Suprapubic skin (tissue), 4 donors: ENCODE results near the gene FEV. TPM values are rescaled to one million over a fixed set of nuclear protein-coding genes. Genes with fewer than 3 reads are reported as not detected.

Experiments
- DNase-seq, 2 donors: peaks; one replicate each; pipeline ENCODE4 v3.0.0-alpha.2; 2019; ENCODE audit warnings: low spot score in 2 of 2
- H3K27ac ChIP-seq: fragments of 200-600 bp; sonication (generic); one replicate; pipeline ENCODE4 v1.5.1; 2019
- H3K27me3 ChIP-seq: fragments of 200-600 bp; sonication (generic); one replicate; pipeline ENCODE4 v1.5.1; 2019
- H3K36me3 ChIP-seq: fragments of 200-600 bp; sonication (generic); one replicate; pipeline ENCODE4 v1.5.1; 2019
- H3K4me1 ChIP-seq: fragments of 200-600 bp; sonication (generic); one replicate; pipeline ENCODE4 v1.5.1; 2019
- H3K4me3 ChIP-seq: fragments of 200-600 bp; sonication (generic); one replicate; pipeline ENCODE4 v1.5.1; 2019; ENCODE audit warnings: mild to moderate bottlenecking
- H3K9me3 ChIP-seq: fragments of 200-600 bp; sonication (generic); one replicate; pipeline ENCODE4 v1.5.1; 2019
- EP300 ChIP-seq: sonication (generic); formaldehyde crosslinking; IDR thresholded peaks from one replicate; pipeline ENCODE4 v1.6.1; 2017; ENCODE audit warnings: antibody characterized with exemption
- POLR2A ChIP-seq, 2 donors: fragments of 450-650 bp; IDR thresholded peaks; one replicate each; pipeline ENCODE4 v1.6.1; 2017; ENCODE audit warnings: antibody characterized with exemption in 2 of 2, mild to moderate bottlenecking in 2 of 2, moderate library complexity in 2 of 2
- POLR2AphosphoS5 ChIP-seq, 3 donors: sonication (generic); formaldehyde crosslinking; IDR thresholded peaks; one replicate each; pipeline ENCODE4 v1.6.1; 2017; ENCODE audit warnings: antibody characterized with exemption in 3 of 3
- WGBS: methylation state at CpG from one replicate; pipeline ENCODE4 v1.1.5; 2018; 5-methylcytosine and 5-hydroxymethylcytosine counted together
- total RNA-seq, 4 donors: library from RNA; depleted of rRNA; stranded (reverse); fragments of >200 nt; gene quantifications; one replicate each; pipeline ENCODE4 v1.1.0, GENCODE V29; 2016
- TF ChIP-seq, protein P1 (sequence below), 2 donors: fragments of 200-600 bp in 1 of 2; fragments of 450-650 bp in 1 of 2; sonication (generic) in 1 of 2; IDR thresholded peaks; one replicate each; pipeline ENCODE4 v1.5.1; 2016 to 2019; ENCODE audit warnings: antibody characterized with exemption in 2 of 2, mild to moderate bottlenecking in 1 of 2, moderate library complexity in 1 of 2

The FEV gene
- total RNA-seq, 4 donors from 2014 or later = not detected

DNA sequence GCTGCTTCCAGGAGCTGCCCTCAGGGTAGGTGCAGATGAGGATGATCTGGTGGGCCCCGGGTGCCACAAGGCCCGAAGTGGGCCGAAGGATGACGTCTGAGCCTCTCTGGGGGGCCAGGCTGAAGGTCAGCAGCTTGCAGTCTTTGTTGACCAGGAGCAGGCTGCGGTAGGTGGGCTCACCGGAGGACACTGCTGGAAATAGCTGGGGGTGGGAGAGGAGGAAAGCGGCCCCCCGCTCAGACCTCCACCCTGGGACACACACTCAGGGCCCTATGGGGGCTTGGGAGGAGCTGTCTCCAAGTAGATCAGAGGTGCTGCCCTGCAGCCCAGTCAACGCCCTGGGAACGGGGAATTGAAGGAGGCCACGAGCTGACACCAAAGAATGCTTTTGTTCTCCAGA is 39.1 kb upstream of the FEV start:
- 71% methylated on average over 10 of the region's 11 CpGs for WGBS
- Histone ChIP-seq H3K36me3 (no peaks in the 10 kb centered on the region), H3K27me3 (peaks cover 11% of the 10 kb centered on the region), H3K4me1 (no peaks in the 10 kb centered on the region), H3K27ac (no peak overlapping the region), H3K4me3 (no peak overlapping the region), H3K9me3 (no peaks in the 10 kb centered on the region)
- TF ChIP-seq POLR2A (IDR thresholded peaks at IDR 0.05) (no peak), POLR2AphosphoS5 (IDR thresholded peaks at IDR 0.05) (no peak), EP300 (no peak)
- TF ChIP-seq, protein P1, sequence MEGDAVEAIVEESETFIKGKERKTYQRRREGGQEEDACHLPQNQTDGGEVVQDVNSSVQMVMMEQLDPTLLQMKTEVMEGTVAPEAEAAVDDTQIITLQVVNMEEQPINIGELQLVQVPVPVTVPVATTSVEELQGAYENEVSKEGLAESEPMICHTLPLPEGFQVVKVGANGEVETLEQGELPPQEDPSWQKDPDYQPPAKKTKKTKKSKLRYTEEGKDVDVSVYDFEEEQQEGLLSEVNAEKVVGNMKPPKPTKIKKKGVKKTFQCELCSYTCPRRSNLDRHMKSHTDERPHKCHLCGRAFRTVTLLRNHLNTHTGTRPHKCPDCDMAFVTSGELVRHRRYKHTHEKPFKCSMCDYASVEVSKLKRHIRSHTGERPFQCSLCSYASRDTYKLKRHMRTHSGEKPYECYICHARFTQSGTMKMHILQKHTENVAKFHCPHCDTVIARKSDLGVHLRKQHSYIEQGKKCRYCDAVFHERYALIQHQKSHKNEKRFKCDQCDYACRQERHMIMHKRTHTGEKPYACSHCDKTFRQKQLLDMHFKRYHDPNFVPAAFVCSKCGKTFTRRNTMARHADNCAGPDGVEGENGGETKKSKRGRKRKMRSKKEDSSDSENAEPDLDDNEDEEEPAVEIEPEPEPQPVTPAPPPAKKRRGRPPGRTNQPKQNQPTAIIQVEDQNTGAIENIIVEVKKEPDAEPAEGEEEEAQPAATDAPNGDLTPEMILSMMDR (IDR thresholded peaks at IDR 0.05) = no peak
- DNase-seq = no peak

GRCh38 chr2:219023045-219023605 is 38.1 kb upstream of the FEV start:
- Histone ChIP-seq H3K4me1 (no peaks in the 10 kb centered on the region), H3K27me3 (peaks cover 11% of the 10 kb centered on the region), H3K4me3 (no peak overlapping the region), H3K9me3 (no peaks in the 10 kb centered on the region), H3K36me3 (no peaks in the 10 kb centered on the region), H3K27ac (no peak overlapping the region)
- no peak for DNase-seq
- TF ChIP-seq POLR2AphosphoS5 (IDR thresholded peaks at IDR 0.05) (no peak), EP300 (no peak), POLR2A (IDR thresholded peaks at IDR 0.05) (no peak)
- TF ChIP-seq, protein P1 (IDR thresholded peaks at IDR 0.05) = no peak
- 80% methylated on average over 12 of the region's 12 CpGs for WGBS

GRCh38 chr2:219022616-219023015 is 37.6 kb upstream of the FEV start:
- Histone ChIP-seq H3K9me3 (no peaks in the 10 kb centered on the region), H3K27me3 (peaks cover 11% of the 10 kb centered on the region), H3K36me3 (no peaks in the 10 kb centered on the region), H3K27ac (no peak overlapping the region), H3K4me3 (no peak overlapping the region), H3K4me1 (no peaks in the 10 kb centered on the region)
- TF ChIP-seq EP300 (no peak), POLR2AphosphoS5 (IDR thresholded peaks at IDR 0.05) (no peak), POLR2A (IDR thresholded peaks at IDR 0.05) (no peak)
- TF ChIP-seq, protein P1 (IDR thresholded peaks at IDR 0.05) = no peak
- no peak for DNase-seq
- WGBS = 95% methylated on average over 5 of the region's 5 CpGs

GRCh38 chr2:219022041-219022440 is 37.1 kb upstream of the FEV start:
- no peak for DNase-seq
- TF ChIP-seq, protein P1 (IDR thresholded peaks at IDR 0.05) = no peak
- no peak for TF ChIP-seq POLR2A (IDR thresholded peaks at IDR 0.05)
- no peak for TF ChIP-seq EP300
- TF ChIP-seq POLR2AphosphoS5 (IDR thresholded peaks at IDR 0.05) = no peak
- Histone ChIP-seq H3K4me1 (no peaks in the 10 kb centered on the region), H3K4me3 (no peak overlapping the region), H3K27ac (no peak overlapping the region), H3K27me3 (peaks cover 11% of the 10 kb centered on the region), H3K9me3 (no peaks in the 10 kb centered on the region), H3K36me3 (no peaks in the 10 kb centered on the region)
- 86% methylated on average over 12 of the region's 12 CpGs for WGBS

DNA sequence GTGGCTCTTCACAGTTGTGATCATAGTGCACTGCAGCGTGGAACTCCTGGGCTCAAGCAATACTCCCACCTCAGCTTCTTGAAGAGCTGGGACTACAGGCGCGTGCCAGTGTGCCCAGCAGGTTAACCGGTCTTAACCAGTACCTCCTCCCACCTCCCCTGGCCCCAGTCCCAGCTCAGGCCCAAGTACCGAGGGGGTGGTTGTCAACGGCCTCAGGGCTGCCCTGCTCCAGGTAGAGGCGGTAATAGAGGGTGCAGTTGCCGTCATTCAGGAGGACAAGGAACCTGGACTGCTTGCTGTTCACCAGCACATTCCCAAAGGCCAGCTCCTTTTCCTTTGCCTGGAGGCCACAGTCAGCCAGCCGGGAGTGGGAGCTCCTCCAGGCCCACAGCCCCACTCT is 36.6 kb upstream of the FEV start:
- no peak overlapping the region for H3K27ac ChIP-seq
- H3K4me1 ChIP-seq = no peaks in the 10 kb centered on the region
- no peaks in the 10 kb centered on the region for H3K9me3 ChIP-seq
- no peaks in the 10 kb centered on the region for H3K36me3 ChIP-seq
- TF ChIP-seq, protein P1 (IDR thresholded peaks at IDR 0.05) = no peak
- TF ChIP-seq POLR2A (IDR thresholded peaks at IDR 0.05) (no peak), EP300 (no peak), POLR2AphosphoS5 (IDR thresholded peaks at IDR 0.05) (no peak)
- no peak overlapping the region for H3K4me3 ChIP-seq
- DNase-seq = no peak
- H3K27me3 ChIP-seq = peaks cover 11% of the 10 kb centered on the region
- 42% methylated on average over 9 of the region's 9 CpGs for WGBS
